Activated CD4-positive, alpha-beta T cell treated with anti-CD3 and anti-CD28 coated beads for 48 hours (primary cell): Measurements from ENCODE around the gene CYP17A1.
A peak's percentile ranks its signal among the peaks of the same experiment; 100 is the strongest.
"Not testable (repeated sequence)": the region's sequence is repeated elsewhere in the genome, so short reads cannot be mapped to it uniquely, and the experiment has no call there.

Experiments used
- DNase-seq: peaks from one replicate; pipeline ENCODE4 v3.0.0-alpha.2; 2020

Gene CYP17A1

GRCh38 chr10:102837230-102837721 lies at the start of gene CYP17A1:
Gene CYP17A1 (minus strand): TSS chr10:102837413. CDS start chr10:102837361, 52 bp downstream.
- DNase-seq: no peak

GRCh38 chr10:102880256-102880655 lies 43.0 kb upstream of the CYP17A1 start:
- DNase-seq: no peak

- DNase-seq: no peak
Measured at GRCh38 chr10:102878629-102879028, 41.4 kb upstream of the CYP17A1 start.

GRCh38 chr10:102876747-102877153 lies 39.5 kb upstream of the CYP17A1 start:
- no peak for DNase-seq

- DNase-seq: no peak
Measured at GRCh38 chr10:102872163-102872562, 35.0 kb upstream of the CYP17A1 start.

- no peak for DNase-seq
Measured at GRCh38 chr10:102870221-102870620, 33.0 kb upstream of the CYP17A1 start.

- DNase-seq: peak; percentile 36
Measured at GRCh38 chr10:102869258-102870198, 32.3 kb upstream of the CYP17A1 start, which contains the start of gene AS3MT. Gene AS3MT (plus strand): TSS chr10:102869470. CDS start chr10:102869593, 123 bp downstream.

GRCh38 chr10:102868911-102869257 lies 31.7 kb upstream of the CYP17A1 start:
- no peak for DNase-seq

GRCh38 chr10:102865620-102866019 lies 28.4 kb upstream of the CYP17A1 start:
- DNase-seq: no peak

GRCh38 chr10:102863660-102864059 lies 26.4 kb upstream of the CYP17A1 start:
- no peak for DNase-seq

- DNase-seq: no peak
Measured at GRCh38 chr10:102859911-102860310, 22.7 kb upstream of the CYP17A1 start.

- no peak for DNase-seq
Measured at GRCh38 chr10:102856758-102857424, 19.7 kb upstream of the CYP17A1 start.

GRCh38 chr10:102855731-102856436 lies 18.7 kb upstream of the CYP17A1 start:
- not testable (repeated sequence) for DNase-seq

GRCh38 chr10:102853237-102853636 lies 16.0 kb upstream of the CYP17A1 start:
- not testable (repeated sequence) for DNase-seq

- no peak for DNase-seq
Measured at GRCh38 chr10:102850025-102850518, 12.9 kb upstream of the CYP17A1 start.

GRCh38 chr10:102845352-102845902 lies 8.2 kb upstream of the CYP17A1 start:
- DNase-seq: no peak

GRCh38 chr10:102844190-102844776 lies 7.1 kb upstream of the CYP17A1 start:
- DNase-seq: not testable (repeated sequence)

GRCh38 chr10:102843139-102843538 lies 5.9 kb upstream of the CYP17A1 start:
- DNase-seq: not testable (repeated sequence)

GRCh38 chr10:102841827-102842345 lies 4.7 kb upstream of the CYP17A1 start:
- DNase-seq: no peak

- not testable (repeated sequence) for DNase-seq
Measured at GRCh38 chr10:102838276-102838927, 1.2 kb upstream of the CYP17A1 start.

- peak; percentile 86 for DNase-seq
Measured at GRCh38 chr10:102835007-102835482, 2.2 kb downstream of the CYP17A1 start.
